Suprapubic skin (tissue), 4 donors: Measurements from ENCODE around the gene C8B. TPM values are rescaled to one million over a fixed set of nuclear protein-coding genes. Genes with fewer than 3 reads are reported as not detected.

ENCODE experiments used
- DNase-seq, 2 donors: peaks; one replicate each; pipeline ENCODE4 v3.0.0-alpha.2; 2019; ENCODE audit warnings: low spot score in 2 of 2
- H3K27ac ChIP-seq: fragments of 200-600 bp; sonication (generic); one replicate; pipeline ENCODE4 v1.5.1; 2019
- H3K27me3 ChIP-seq: fragments of 200-600 bp; sonication (generic); one replicate; pipeline ENCODE4 v1.5.1; 2019
- H3K36me3 ChIP-seq: fragments of 200-600 bp; sonication (generic); one replicate; pipeline ENCODE4 v1.5.1; 2019
- H3K4me1 ChIP-seq: fragments of 200-600 bp; sonication (generic); one replicate; pipeline ENCODE4 v1.5.1; 2019
- H3K4me3 ChIP-seq: fragments of 200-600 bp; sonication (generic); one replicate; pipeline ENCODE4 v1.5.1; 2019; ENCODE audit warnings: mild to moderate bottlenecking
- H3K9me3 ChIP-seq: fragments of 200-600 bp; sonication (generic); one replicate; pipeline ENCODE4 v1.5.1; 2019
- EP300 ChIP-seq: sonication (generic); formaldehyde crosslinking; IDR thresholded peaks from one replicate; pipeline ENCODE4 v1.6.1; 2017; ENCODE audit warnings: antibody characterized with exemption
- POLR2A ChIP-seq, 2 donors: fragments of 450-650 bp; IDR thresholded peaks; one replicate each; pipeline ENCODE4 v1.6.1; 2017; ENCODE audit warnings: antibody characterized with exemption in 2 of 2, mild to moderate bottlenecking in 2 of 2, moderate library complexity in 2 of 2
- POLR2AphosphoS5 ChIP-seq, 3 donors: sonication (generic); formaldehyde crosslinking; IDR thresholded peaks; one replicate each; pipeline ENCODE4 v1.6.1; 2017; ENCODE audit warnings: antibody characterized with exemption in 3 of 3
- WGBS: methylation state at CpG from one replicate; pipeline ENCODE4 v1.1.5; 2018; 5-methylcytosine and 5-hydroxymethylcytosine counted together
- total RNA-seq, 4 donors: library from RNA; depleted of rRNA; stranded (reverse); fragments of >200 nt; gene quantifications; one replicate each; pipeline ENCODE4 v1.1.0, GENCODE V29; 2016
- TF ChIP-seq, protein P1 (sequence below), 2 donors: fragments of 200-600 bp in 1 of 2; fragments of 450-650 bp in 1 of 2; sonication (generic) in 1 of 2; IDR thresholded peaks; one replicate each; pipeline ENCODE4 v1.5.1; 2016 to 2019; ENCODE audit warnings: antibody characterized with exemption in 2 of 2, mild to moderate bottlenecking in 1 of 2, moderate library complexity in 1 of 2

C8B gene
- total RNA-seq, 4 donors from 2014 or later, result not detected

DNA sequence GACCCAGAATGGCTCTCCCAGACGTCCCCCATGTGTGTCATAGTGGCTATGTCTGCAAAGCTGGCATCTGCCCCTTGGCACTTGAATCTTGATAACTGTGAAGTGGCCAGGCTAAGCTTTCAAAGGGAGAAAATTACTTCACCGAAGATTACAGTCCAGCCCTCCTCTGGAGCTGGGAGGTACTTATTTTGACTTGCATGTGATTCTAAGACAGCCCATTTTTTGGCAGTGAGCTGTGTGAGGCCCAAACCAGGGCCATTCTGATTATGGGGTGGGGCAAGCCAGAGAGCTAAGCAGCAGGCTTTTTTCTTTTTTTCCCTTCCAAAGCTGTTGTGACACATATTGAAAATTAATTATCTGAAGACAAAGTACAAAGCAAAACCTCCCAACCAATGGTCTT is 42.1 kb upstream of the C8B start:
- H3K36me3 ChIP-seq, result no peaks in the 10 kb centered on the region
- no peak overlapping the region for H3K4me3 ChIP-seq
- H3K4me1 ChIP-seq, result no peaks in the 10 kb centered on the region
- TF ChIP-seq POLR2A (IDR thresholded peaks at IDR 0.05), result no peak
- no peak for TF ChIP-seq POLR2AphosphoS5 (IDR thresholded peaks at IDR 0.05)
- TF ChIP-seq, protein P1, sequence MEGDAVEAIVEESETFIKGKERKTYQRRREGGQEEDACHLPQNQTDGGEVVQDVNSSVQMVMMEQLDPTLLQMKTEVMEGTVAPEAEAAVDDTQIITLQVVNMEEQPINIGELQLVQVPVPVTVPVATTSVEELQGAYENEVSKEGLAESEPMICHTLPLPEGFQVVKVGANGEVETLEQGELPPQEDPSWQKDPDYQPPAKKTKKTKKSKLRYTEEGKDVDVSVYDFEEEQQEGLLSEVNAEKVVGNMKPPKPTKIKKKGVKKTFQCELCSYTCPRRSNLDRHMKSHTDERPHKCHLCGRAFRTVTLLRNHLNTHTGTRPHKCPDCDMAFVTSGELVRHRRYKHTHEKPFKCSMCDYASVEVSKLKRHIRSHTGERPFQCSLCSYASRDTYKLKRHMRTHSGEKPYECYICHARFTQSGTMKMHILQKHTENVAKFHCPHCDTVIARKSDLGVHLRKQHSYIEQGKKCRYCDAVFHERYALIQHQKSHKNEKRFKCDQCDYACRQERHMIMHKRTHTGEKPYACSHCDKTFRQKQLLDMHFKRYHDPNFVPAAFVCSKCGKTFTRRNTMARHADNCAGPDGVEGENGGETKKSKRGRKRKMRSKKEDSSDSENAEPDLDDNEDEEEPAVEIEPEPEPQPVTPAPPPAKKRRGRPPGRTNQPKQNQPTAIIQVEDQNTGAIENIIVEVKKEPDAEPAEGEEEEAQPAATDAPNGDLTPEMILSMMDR (IDR thresholded peaks at IDR 0.05), result no peak
- no peak for TF ChIP-seq EP300
- H3K9me3 ChIP-seq, result no peaks in the 10 kb centered on the region
- H3K27ac ChIP-seq, result no peak overlapping the region
- WGBS, result 57% methylated on average over 2 of the region's 2 CpGs
- no peaks in the 10 kb centered on the region for H3K27me3 ChIP-seq
- no peak for DNase-seq

GRCh38 chr1:57007472-57007871 is 41.7 kb upstream of the C8B start:
- no peaks in the 10 kb centered on the region for H3K36me3 ChIP-seq
- WGBS, result 71% methylated on average over 2 of the region's 2 CpGs
- H3K27ac ChIP-seq, result no peak overlapping the region
- TF ChIP-seq, protein P1 (IDR thresholded peaks at IDR 0.05), result no peak
- no peak for TF ChIP-seq POLR2A (IDR thresholded peaks at IDR 0.05)
- no peak for TF ChIP-seq POLR2AphosphoS5 (IDR thresholded peaks at IDR 0.05)
- no peak for TF ChIP-seq EP300
- no peaks in the 10 kb centered on the region for H3K4me1 ChIP-seq
- no peak overlapping the region for H3K4me3 ChIP-seq
- no peaks in the 10 kb centered on the region for H3K9me3 ChIP-seq
- no peak for DNase-seq
- no peaks in the 10 kb centered on the region for H3K27me3 ChIP-seq

DNA sequence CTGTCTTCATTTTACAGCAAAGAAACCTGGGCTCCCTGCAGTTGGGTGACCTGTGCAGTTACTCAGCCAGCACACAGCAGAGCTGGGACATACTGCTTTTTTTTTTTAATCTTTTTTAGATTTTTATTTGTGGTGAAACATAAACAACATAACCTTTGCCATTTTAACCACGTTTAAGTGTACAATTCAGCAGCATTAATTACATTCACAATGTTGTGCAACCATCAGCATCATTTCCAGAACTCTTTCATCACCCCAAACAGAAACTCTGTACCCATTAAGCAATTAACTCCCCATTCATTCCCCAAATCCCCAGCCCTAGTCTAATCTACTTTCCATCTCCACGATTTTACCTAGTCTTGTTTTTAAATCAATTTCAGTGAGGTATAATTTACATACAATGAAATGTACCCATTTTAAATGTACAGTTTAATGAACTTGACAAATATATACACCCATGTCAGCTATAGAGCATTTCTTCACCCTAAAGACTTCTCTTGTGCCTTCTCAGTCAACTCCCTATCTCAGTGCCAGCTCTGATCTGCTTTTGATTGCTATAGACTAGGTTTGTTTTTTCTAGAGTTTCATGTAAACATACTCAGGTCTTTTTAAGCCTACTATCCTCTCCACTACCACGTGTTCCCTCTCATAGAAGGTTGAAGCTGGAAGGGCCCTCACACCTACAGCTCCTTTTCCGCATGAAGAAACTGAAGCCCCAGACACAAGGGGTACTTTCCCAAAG is 37.8 kb upstream of the C8B start:
- 60% methylated on average over 4 of the region's 4 CpGs for WGBS
- Histone ChIP-seq H3K9me3 (no peaks in the 10 kb centered on the region), H3K27me3 (no peaks in the 10 kb centered on the region), H3K4me1 (no peaks in the 10 kb centered on the region), H3K4me3 (no peak overlapping the region), H3K36me3 (no peaks in the 10 kb centered on the region), H3K27ac (no peak overlapping the region)
- TF ChIP-seq POLR2A (IDR thresholded peaks at IDR 0.05), result no peak
- no peak for TF ChIP-seq POLR2AphosphoS5 (IDR thresholded peaks at IDR 0.05)
- TF ChIP-seq, protein P1 (IDR thresholded peaks at IDR 0.05), result no peak
- no peak for TF ChIP-seq EP300
- DNase-seq, result no peak

DNA sequence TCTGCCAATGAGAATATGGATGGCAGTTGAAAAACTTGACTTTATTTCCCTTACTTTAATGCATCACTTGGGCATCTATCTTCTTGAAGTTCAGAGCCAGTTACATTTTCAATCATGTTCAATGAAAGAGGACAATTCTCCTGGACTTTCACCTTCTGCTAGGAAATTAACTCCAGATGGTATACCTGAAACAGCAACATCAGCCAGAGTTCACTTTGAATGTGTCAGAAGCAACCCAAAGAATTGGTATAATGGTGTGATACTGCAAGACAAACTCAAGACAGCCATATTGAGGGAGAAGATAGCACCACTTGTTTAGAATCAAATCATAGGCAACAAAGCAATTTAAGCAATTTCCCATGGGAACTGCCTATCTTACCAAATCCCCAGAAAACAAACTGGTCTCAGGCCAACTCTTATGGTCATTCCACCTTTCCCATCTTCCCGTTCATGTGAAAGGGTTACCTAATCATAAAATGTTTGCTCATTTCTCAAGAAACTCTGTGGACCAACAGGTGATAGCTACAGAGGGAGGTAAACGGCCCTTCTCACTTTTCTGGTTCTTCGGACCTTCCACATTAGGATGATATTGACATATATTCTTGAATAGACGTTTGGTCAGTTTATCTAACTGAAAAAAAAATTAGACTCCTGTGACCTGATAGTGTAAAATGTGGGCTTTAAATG is 29.7 kb upstream of the C8B start:
- TF ChIP-seq, protein P1 (IDR thresholded peaks at IDR 0.05), result no peak
- TF ChIP-seq EP300, result no peak
- TF ChIP-seq POLR2A (IDR thresholded peaks at IDR 0.05), result no peak
- TF ChIP-seq POLR2AphosphoS5 (IDR thresholded peaks at IDR 0.05), result no peak
- H3K27ac ChIP-seq, result no peak overlapping the region

GRCh38 chr1:56993475-56993874 is 27.7 kb upstream of the C8B start:
- Histone ChIP-seq H3K9me3 (no peaks in the 10 kb centered on the region), H3K4me1 (no peaks in the 10 kb centered on the region), H3K4me3 (no peak overlapping the region), H3K27ac (no peak overlapping the region), H3K27me3 (no peaks in the 10 kb centered on the region), H3K36me3 (no peaks in the 10 kb centered on the region)
- no peak for DNase-seq
- WGBS, result 96% methylated on average over 5 of the region's 5 CpGs
- TF ChIP-seq, protein P1 (IDR thresholded peaks at IDR 0.05), result no peak
- TF ChIP-seq EP300 (no peak), POLR2A (IDR thresholded peaks at IDR 0.05) (no peak), POLR2AphosphoS5 (IDR thresholded peaks at IDR 0.05) (no peak)

More for the DNA sequence above, 29.7 kb upstream of the C8B start:
- WGBS, result 87% methylated on average over 4 of the region's 4 CpGs
- H3K4me1 ChIP-seq, result no peaks in the 10 kb centered on the region
- H3K9me3 ChIP-seq, result no peaks in the 10 kb centered on the region
- no peak for DNase-seq
- H3K27me3 ChIP-seq, result no peaks in the 10 kb centered on the region
- H3K4me3 ChIP-seq, result no peak overlapping the region
- H3K36me3 ChIP-seq, result no peaks in the 10 kb centered on the region
